Right atrium auricular region (tissue), 2 donors: Measurements from ENCODE around the gene NCAPH2. TPM values are rescaled to one million over a fixed set of nuclear protein-coding genes. Genes with fewer than 3 reads are reported as not detected.

Source experiments
- DNase-seq: peaks from one replicate; pipeline ENCODE4 v3.0.0-alpha.2; 2019; ENCODE audit warnings: low spot score
- H3K27ac ChIP-seq, 2 donors: fragments of 200-600 bp; sonication (generic); 1 replicate in 1 of 2; 2 replicates in 1 of 2; pipeline ENCODE4 v1.5.1; 2016 to 2019
- H3K27me3 ChIP-seq, 2 donors: fragments of 200-600 bp; sonication (generic); one replicate each; pipeline versions ENCODE4 v1.5.1 to v1.6.0; 2017 to 2019
- H3K36me3 ChIP-seq: fragments of 200-600 bp; sonication (generic); one replicate; pipeline ENCODE4 v1.5.1; 2016
- H3K4me1 ChIP-seq, 2 donors: fragments of 200-600 bp; sonication (generic); one replicate each; pipeline versions ENCODE4 v1.5.1 to v1.6.0; 2017 to 2019
- H3K4me3 ChIP-seq, 2 donors: fragments of 200-600 bp; sonication (generic); 1 replicate in 1 of 2; 2 replicates in 1 of 2; pipeline ENCODE4 v1.5.1; 2017 to 2019; ENCODE audit warnings: mild to moderate bottlenecking in 1 of 2, moderate library complexity in 1 of 2
- H3K9me3 ChIP-seq, 2 donors: fragments of 200-600 bp; sonication (generic); one replicate each; pipeline ENCODE4 v1.5.1; 2019
- CTCF ChIP-seq, 2 donors: fragments of 200-600 bp; sonication (generic); IDR thresholded peaks; one replicate each; pipeline ENCODE4 v1.5.1; 2019; ENCODE audit warnings: antibody characterized with exemption in 2 of 2
- total RNA-seq, 2 donors: library from RNA; depleted of rRNA; stranded (reverse); fragments of >200 nt; gene quantifications; one replicate each; pipeline ENCODE4 v1.1.0, GENCODE V29; 2016

The NCAPH2 gene
- total RNA-seq, 2 donors from 2014 or later = 19.5 to 33.4 TPM

- TF ChIP-seq CTCF (IDR thresholded peaks at IDR 0.05) = no peak
- Histone ChIP-seq H3K36me3 (no peaks in the 10 kb centered on the region), H3K9me3 (no peaks in the 10 kb centered on the region), H3K27ac (no peak overlapping the region), H3K27me3 (peaks cover 12 to 23% of the 10 kb centered on the region in 2 donors), H3K4me3 (peak overlapping the region in 1 of 2 donors; percentile 44), H3K4me1 (peaks cover 0 to 14% of the 10 kb centered on the region in 2 donors)
- no peak for DNase-seq
Observed at GRCh38 chr22:50482107-50483074, 25.6 kb upstream of the NCAPH2 start.

GRCh38 chr22:50483106-50483505 lies 24.9 kb upstream of the NCAPH2 start:
- no peak for DNase-seq
- TF ChIP-seq CTCF (IDR thresholded peaks at IDR 0.05) = no peak
- peaks cover 0 to 14% of the 10 kb centered on the region in 2 donors for H3K4me1 ChIP-seq
- no peaks in the 10 kb centered on the region for H3K36me3 ChIP-seq
- H3K27me3 ChIP-seq = peaks cover 12 to 23% of the 10 kb centered on the region in 2 donors
- no peak overlapping the region for H3K4me3 ChIP-seq
- no peak overlapping the region for H3K27ac ChIP-seq
- H3K9me3 ChIP-seq = no peaks in the 10 kb centered on the region

- H3K4me3 ChIP-seq = no peak overlapping the region
- no peaks in the 10 kb centered on the region for H3K36me3 ChIP-seq
- H3K9me3 ChIP-seq = no peaks in the 10 kb centered on the region
- H3K27ac ChIP-seq = no peak overlapping the region
- peaks cover 0 to 14% of the 10 kb centered on the region in 2 donors for H3K4me1 ChIP-seq
- DNase-seq = no peak
- no peak for TF ChIP-seq CTCF (IDR thresholded peaks at IDR 0.05)
- H3K27me3 ChIP-seq = peaks cover 12 to 23% of the 10 kb centered on the region in 2 donors
Observed at GRCh38 chr22:50483556-50483955, 24.5 kb upstream of the NCAPH2 start.

GRCh38 chr22:50483977-50484853 lies 23.8 kb upstream of the NCAPH2 start:
- Histone ChIP-seq H3K9me3 (no peaks in the 10 kb centered on the region), H3K27me3 (peaks cover 12 to 23% of the 10 kb centered on the region in 2 donors), H3K27ac (no peak overlapping the region), H3K36me3 (no peaks in the 10 kb centered on the region), H3K4me3 (no peak overlapping the region), H3K4me1 (peaks cover 0 to 14% of the 10 kb centered on the region in 2 donors)
- TF ChIP-seq CTCF (IDR thresholded peaks at IDR 0.05) = no peak
- DNase-seq = no peak

- no peak for TF ChIP-seq CTCF (IDR thresholded peaks at IDR 0.05)
- peaks cover 12 to 23% of the 10 kb centered on the region in 2 donors for H3K27me3 ChIP-seq
- H3K4me1 ChIP-seq = peaks cover 0 to 14% of the 10 kb centered on the region in 2 donors
- DNase-seq = no peak
- no peaks in the 10 kb centered on the region for H3K9me3 ChIP-seq
- H3K4me3 ChIP-seq = no peak overlapping the region
- no peak overlapping the region for H3K27ac ChIP-seq
- no peaks in the 10 kb centered on the region for H3K36me3 ChIP-seq
Observed at GRCh38 chr22:50485221-50486131, 22.5 kb upstream of the NCAPH2 start.
